Gastrocnemius medialis (tissue), 4 donors: Measurements from ENCODE around the gene PRKG1.

Source experiments
- CTCF ChIP-seq, 5 experiments: fragments of 450-650 bp in 3 of 5; fragments of 200-600 bp in 2 of 5; sonication (generic) in 2 of 5; IDR thresholded peaks in 4 of 5; conservative IDR thresholded peaks in 1 of 5; 1 replicate in 4 of 5; 2 replicates in 1 of 5; pipeline ENCODE4 v1.5.1; 2016 to 2019; ENCODE audit warnings: antibody characterized with exemption in 5 of 5, mild to moderate bottlenecking in 3 of 5, moderate library complexity in 3 of 5
- POLR2A ChIP-seq, 2 donors: fragments of 450-650 bp; IDR thresholded peaks; one replicate each; pipeline ENCODE4 v1.6.1; 2017; ENCODE audit warnings: antibody characterized with exemption in 2 of 2, mild to moderate bottlenecking in 2 of 2, moderate library complexity in 2 of 2

- no peak for TF ChIP-seq CTCF (IDR thresholded peaks at IDR 0.05 in 4 of 5, conservative IDR thresholded peaks at IDR 0.05 in 1 of 5)
- TF ChIP-seq POLR2A (IDR thresholded peaks at IDR 0.05) = no peak
Observed at GRCh38 chr10:51617576-51618235, 543.4 kb downstream of the PRKG1 start.
